ENCODE data around the gene TRAF6. TPM values are rescaled to one million over a fixed set of nuclear protein-coding genes. Genes with fewer than 3 reads are reported as not detected.

Gene TRAF6
- total and polyA plus RNA-seq, 10 of the 15 experiments (the other 5 are each of a cell fraction or from before 2014, with no cell fraction given), result 1.4 to 10.9 (median 7.0) TPM

GRCh38 chr11:36510594-36510942 lies 496 bp upstream of the TRAF6 start:
- TF ChIP-seq JUNB (IDR thresholded peaks at IDR 0.05) (no peak), ZNF384 (IDR thresholded peaks at IDR 0.05; ENCODE audit: borderline replicate concordance, low read depth, low read length) (no peak), FOXM1 (IDR thresholded peaks at IDR 0.05; ENCODE audit: low read depth, low read length) (no peak), SMARCA5 (IDR thresholded peaks at IDR 0.05) (no peak), ZBTB4 (CRISPR knock-in tag; IDR thresholded peaks at IDR 0.05) (no peak), IKZF2 (IDR thresholded peaks at IDR 0.05) (0 out of 4 replicates have a peak, but pooled peaks of 1 of the 2 experiments have one; percentile 5), RBBP5 (conservative IDR thresholded peaks at IDR 0.05) (no peak), ZBTB33 (IDR thresholded peaks at IDR 0.05) (no peak)
- POLR2A ChIA-PET, result interaction anchor here (1.3 kb wide), 1 partner anchor 9 kb away, joined by 4 read pairs; no protein-coding TSS in a partner anchor
- FAIRE-seq (no peak), ATAC-seq (no peak), DNase-seq (ENCODE audit: low read depth, low spot score) (no peak)
- SMC1A ChIA-PET (ENCODE audit: uncharacterized antibody, unreplicated experiment), result interaction anchor here (0.9 to 2.9 kb wide), 3 partner anchors 11 to 221 kb away, joined by 3 to 23 read pairs (median 3); no protein-coding TSS in a partner anchor
- peak overlapping the region; percentile 86; the same call in 1 of the 2 replicates for H3K4me3 ChIP-seq
- in situ Hi-C loops (cut with MboI) (no loop called here), intact Hi-C loops (cut with micrococcal nuclease; ENCODE audit: unreplicated experiment) (no loop called here)
- peak overlapping the region; percentile 83 for H3K9ac ChIP-seq (ENCODE audit: control insufficient read depth, insufficient read depth, low read length)
- no peaks in the 10 kb centered on the region for H3K27me3 ChIP-seq (replicated peaks in 1 of 2; ENCODE audit: control insufficient read depth in 2 of 2, insufficient read depth in 2 of 2, low read length in 1 of 2)
- peaks cover 23% of the 10 kb centered on the region for H3K79me2 ChIP-seq (ENCODE audit: control insufficient read depth, insufficient read depth, low read length)
- no TSS peak for BruUV-seq (replicated peaks)
- peak overlapping the region; percentile 99 for H2AFZ ChIP-seq (ENCODE audit: control insufficient read depth, low read depth, low read length)
- peaks cover 2% of the 10 kb centered on the region; the same call in 1 of the 3 replicates for H3K9me3 ChIP-seq (replicated peaks; ENCODE audit: control insufficient read depth, insufficient read depth, low read length)
- CTCF ChIA-PET, result interaction anchor here (0.9 to 3.6 kb wide), 10 partner anchors 9 to 221 kb away, joined by 3 to 40 read pairs (median 4); no protein-coding TSS in a partner anchor
- H3K36me3 ChIP-seq (ENCODE audit: control insufficient read depth in 2 of 2, insufficient read depth in 2 of 2, low read length in 1 of 2), result no peaks in the 10 kb centered on the region
- WGBS (ENCODE audit: insufficient coverage, insufficient replicate concordance, low lambda C conversion rate, missing lambda C conversion rate), result 8% methylated on average over 8 of the region's 8 CpGs
- H4K20me1 ChIP-seq (ENCODE audit: control insufficient read depth, insufficient read depth), result no peaks in the 10 kb centered on the region
- H3K4me1 ChIP-seq (ENCODE audit: control insufficient read depth, insufficient read depth, low read length), result peaks cover 4% of the 10 kb centered on the region; the same call in 1 of the 2 replicates
- RAD21 ChIA-PET (ENCODE audit: unreplicated experiment), result interaction anchor here (1.0 kb wide), 2 partner anchors 18 to 218 kb away, joined by 4 to 5 read pairs; no protein-coding TSS in a partner anchor
- H3K27ac ChIP-seq (ENCODE audit: control insufficient read depth, insufficient read depth), result no peak overlapping the region
- H3K4me2 ChIP-seq (ENCODE audit: control insufficient read depth, insufficient read depth), result peak overlapping the region; percentile 96
